Activated CD8-positive, alpha-beta T cell treated with anti-CD3 and anti-CD28 coated beads for 36 hours (primary cell): ENCODE data around the gene CAPN10. TPM values are rescaled to one million over a fixed set of nuclear protein-coding genes. Genes with fewer than 3 reads are reported as not detected.

Source experiments
- ATAC-seq: fragments of 200-7000 bp; cut with Tn5 transposase; one replicate; pipeline ENCODE4 v1.10.0; 2021; ENCODE audit warnings: mild to moderate bottlenecking, moderate library complexity
- CTCF ChIA-PET: fragments of 350-600 bp; sonication (Branson Sonifier 250); formaldehyde crosslinking; loops from one replicate; lab custom pipeline; 2021; ENCODE audit warnings: antibody characterized with exemption; lab: Charles Lee
- POLR2A ChIA-PET: fragments of 350-600 bp; sonication (Branson Sonifier 250); formaldehyde crosslinking; loops from one replicate; lab custom pipeline; 2021; ENCODE audit warnings: antibody characterized with exemption; lab: Charles Lee
- DNase-seq: peaks from one replicate; pipeline ENCODE4 v3.0.0-alpha.2; 2020
- H3K27ac Mint-ChIP-seq: one replicate; pipeline ENCODE4 v1.8.0; 2021; ENCODE audit warnings: mild to moderate bottlenecking, mixed read lengths
- H3K27me3 Mint-ChIP-seq: one replicate; pipeline ENCODE4 v1.8.0; 2021; ENCODE audit warnings: mixed read lengths
- H3K36me3 Mint-ChIP-seq: one replicate; pipeline ENCODE4 v1.8.0; 2021; ENCODE audit warnings: low read depth, mixed read lengths
- H3K4me1 Mint-ChIP-seq: one replicate; pipeline ENCODE4 v1.8.0; 2021; ENCODE audit warnings: low read depth, mixed read lengths
- H3K4me3 Mint-ChIP-seq: one replicate; pipeline ENCODE4 v1.8.0; 2021; ENCODE audit warnings: mild to moderate bottlenecking, moderate library complexity, mixed read lengths
- H3K9me3 Mint-ChIP-seq: one replicate; pipeline ENCODE4 v1.8.0; 2021; ENCODE audit warnings: mixed read lengths
- intact Hi-C: fragments of 100-400 bp; cut with micrococcal nuclease; formaldehyde crosslinking; loops from one replicate; pipeline ENCODE4 v1.10.0; 2022
- total RNA-seq, 2 experiments: library from RNA; stranded (reverse); gene quantifications; one replicate each; pipeline ENCODE4 v1.2.3, GENCODE V29; 2021
- TF ChIP-seq, protein P1 (sequence below): fragments of 200-600 bp; IDR thresholded peaks from one replicate; pipeline ENCODE4 v1.8.0; 2022; ENCODE audit warnings: antibody characterized with exemption, mild to moderate bottlenecking

Gene CAPN10
- total RNA-seq, 2 experiments from 2014 or later, result 26.8 to 29.1 TPM

GRCh38 chr2:240596080-240596460 lies 9.5 kb downstream of the CAPN10 start:
- TF ChIP-seq, protein P1, sequence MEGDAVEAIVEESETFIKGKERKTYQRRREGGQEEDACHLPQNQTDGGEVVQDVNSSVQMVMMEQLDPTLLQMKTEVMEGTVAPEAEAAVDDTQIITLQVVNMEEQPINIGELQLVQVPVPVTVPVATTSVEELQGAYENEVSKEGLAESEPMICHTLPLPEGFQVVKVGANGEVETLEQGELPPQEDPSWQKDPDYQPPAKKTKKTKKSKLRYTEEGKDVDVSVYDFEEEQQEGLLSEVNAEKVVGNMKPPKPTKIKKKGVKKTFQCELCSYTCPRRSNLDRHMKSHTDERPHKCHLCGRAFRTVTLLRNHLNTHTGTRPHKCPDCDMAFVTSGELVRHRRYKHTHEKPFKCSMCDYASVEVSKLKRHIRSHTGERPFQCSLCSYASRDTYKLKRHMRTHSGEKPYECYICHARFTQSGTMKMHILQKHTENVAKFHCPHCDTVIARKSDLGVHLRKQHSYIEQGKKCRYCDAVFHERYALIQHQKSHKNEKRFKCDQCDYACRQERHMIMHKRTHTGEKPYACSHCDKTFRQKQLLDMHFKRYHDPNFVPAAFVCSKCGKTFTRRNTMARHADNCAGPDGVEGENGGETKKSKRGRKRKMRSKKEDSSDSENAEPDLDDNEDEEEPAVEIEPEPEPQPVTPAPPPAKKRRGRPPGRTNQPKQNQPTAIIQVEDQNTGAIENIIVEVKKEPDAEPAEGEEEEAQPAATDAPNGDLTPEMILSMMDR, result no peak

GRCh38 chr2:240596491-240596931 lies 10.0 kb downstream of the CAPN10 start:
- no peak for ATAC-seq
- Mint-ChIP-seq H3K36me3 (peaks cover 1% of the 10 kb centered on the region), H3K4me3 (no peak overlapping the region), H3K9me3 (no peaks in the 10 kb centered on the region), H3K27me3 (no peaks in the 10 kb centered on the region), H3K4me1 (no peaks in the 10 kb centered on the region), H3K27ac (no peak overlapping the region)
- TF ChIP-seq, protein P1, result no peak
- intact Hi-C loops, result no loop called here
- CTCF ChIA-PET, result interaction anchor here (1.0 to 1.5 kb wide), 2 partner anchors 17 to 74 kb away, joined by 3 read pairs; no protein-coding TSS in a partner anchor
- POLR2A ChIA-PET, result interaction anchor here (0.8 kb wide), 1 partner anchor 25 kb away, joined by 3 read pairs; no protein-coding TSS in a partner anchor
- no peak for DNase-seq

More at GRCh38 chr2:240596080-240596460, 9.5 kb downstream of the CAPN10 start:
- Mint-ChIP-seq H3K27me3 (no peaks in the 10 kb centered on the region), H3K9me3 (no peaks in the 10 kb centered on the region), H3K27ac (no peak overlapping the region), H3K4me1 (no peaks in the 10 kb centered on the region), H3K36me3 (peaks cover 1% of the 10 kb centered on the region), H3K4me3 (no peak overlapping the region)
- ChIA-PET CTCF (interaction anchor here (1.0 to 1.5 kb wide), 2 partner anchors 16 to 75 kb away, joined by 3 read pairs; no protein-coding TSS in a partner anchor), POLR2A (interaction anchor here (0.8 to 1.0 kb wide), 2 partner anchors 10 to 25 kb away, joined by 3 read pairs; partner anchors contain the start of gene CAPN10)
- ATAC-seq (no peak), DNase-seq (no peak)
- intact Hi-C loops, result no loop called here

GRCh38 chr2:240597054-240597418 lies 10.5 kb downstream of the CAPN10 start:
- Mint-ChIP-seq H3K27me3 (no peaks in the 10 kb centered on the region), H3K4me1 (no peaks in the 10 kb centered on the region), H3K4me3 (no peak overlapping the region), H3K9me3 (no peaks in the 10 kb centered on the region), H3K36me3 (no peaks in the 10 kb centered on the region), H3K27ac (no peak overlapping the region)
- ATAC-seq (no peak), DNase-seq (no peak)
- ChIA-PET POLR2A (no interaction called here), CTCF (interaction anchor here (1.0 kb wide), 1 partner anchor 31 kb away, joined by 3 read pairs; no protein-coding TSS in a partner anchor)
- TF ChIP-seq, protein P1, result no peak
- intact Hi-C loops, result no loop called here

DNA sequence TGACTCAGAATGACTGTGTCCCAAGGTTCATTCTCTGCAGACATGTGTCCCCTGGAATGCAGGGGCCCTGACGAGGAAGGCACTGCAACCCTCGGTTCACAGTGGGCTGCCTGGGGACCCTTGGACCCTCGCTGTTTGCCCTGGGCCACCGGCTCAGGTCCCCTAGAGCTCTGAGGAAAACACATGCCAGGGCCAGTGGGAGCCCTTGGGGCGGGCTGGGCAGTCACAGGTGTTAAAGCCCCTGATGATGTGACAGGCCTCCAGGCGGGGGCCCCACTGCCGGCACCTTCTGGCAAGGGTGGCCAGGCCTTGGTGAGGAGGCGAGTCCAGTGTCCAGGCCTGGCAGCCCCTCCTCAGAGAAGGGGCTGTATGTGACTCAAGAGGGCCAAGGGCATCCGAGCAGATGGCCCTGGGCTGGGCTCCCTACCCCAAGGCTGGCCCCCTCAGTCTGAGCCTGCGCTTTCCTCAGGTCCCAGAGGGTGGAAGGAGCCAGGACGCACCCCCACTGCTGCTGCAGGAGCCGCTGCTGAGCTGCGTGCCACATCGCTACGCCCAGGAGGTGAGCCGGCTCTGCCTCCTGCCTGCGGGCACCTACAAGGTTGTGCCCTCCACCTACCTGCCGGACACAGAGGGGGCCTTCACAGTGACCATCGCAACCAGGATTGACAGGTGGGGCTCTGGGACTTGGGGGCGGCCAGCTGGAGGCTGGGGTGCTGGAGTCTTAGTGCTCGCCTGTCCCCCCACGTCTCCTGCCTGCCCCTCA lies 11.1 kb downstream of the CAPN10 start:
- DNase-seq (no peak), ATAC-seq (no peak)
- H3K27ac Mint-ChIP-seq, result no peak overlapping the region
- POLR2A ChIA-PET, result no interaction called here
- intact Hi-C loops, result no loop called here
- no peaks in the 10 kb centered on the region for H3K9me3 Mint-ChIP-seq
- CTCF ChIA-PET, result interaction anchor here (1.0 kb wide), 1 partner anchor 32 kb away, joined by 3 read pairs; no protein-coding TSS in a partner anchor
- H3K36me3 Mint-ChIP-seq, result no peaks in the 10 kb centered on the region
- H3K27me3 Mint-ChIP-seq, result no peaks in the 10 kb centered on the region
- no peaks in the 10 kb centered on the region for H3K4me1 Mint-ChIP-seq
- TF ChIP-seq, protein P1, result no peak
- no peak overlapping the region for H3K4me3 Mint-ChIP-seq

- CTCF ChIA-PET, result no interaction called here
Measured at GRCh38 chr2:240598311-240598911, 11.9 kb downstream of the CAPN10 start.

More at GRCh38 chr2:240598311-240598911, 11.9 kb downstream of the CAPN10 start:
- no peaks in the 10 kb centered on the region for H3K36me3 Mint-ChIP-seq
- DNase-seq, result no peak
- H3K4me1 Mint-ChIP-seq, result no peaks in the 10 kb centered on the region
- no peak overlapping the region for H3K27ac Mint-ChIP-seq
- POLR2A ChIA-PET, result no interaction called here
- intact Hi-C loops, result no loop called here
- H3K4me3 Mint-ChIP-seq, result no peak overlapping the region
- no peaks in the 10 kb centered on the region for H3K9me3 Mint-ChIP-seq
- no peak for ATAC-seq
- TF ChIP-seq, protein P1, result no peak
- no peaks in the 10 kb centered on the region for H3K27me3 Mint-ChIP-seq
